ENCODE measurements around the gene G6PC1.

Gene G6PC1

GRCh38 chr17:42950044-42950783 lies 49.6 kb downstream of the G6PC1 start:
- FAIRE-seq = no peak
